ENCODE measurements around the gene TRMT2A.

The TRMT2A gene

DNA sequence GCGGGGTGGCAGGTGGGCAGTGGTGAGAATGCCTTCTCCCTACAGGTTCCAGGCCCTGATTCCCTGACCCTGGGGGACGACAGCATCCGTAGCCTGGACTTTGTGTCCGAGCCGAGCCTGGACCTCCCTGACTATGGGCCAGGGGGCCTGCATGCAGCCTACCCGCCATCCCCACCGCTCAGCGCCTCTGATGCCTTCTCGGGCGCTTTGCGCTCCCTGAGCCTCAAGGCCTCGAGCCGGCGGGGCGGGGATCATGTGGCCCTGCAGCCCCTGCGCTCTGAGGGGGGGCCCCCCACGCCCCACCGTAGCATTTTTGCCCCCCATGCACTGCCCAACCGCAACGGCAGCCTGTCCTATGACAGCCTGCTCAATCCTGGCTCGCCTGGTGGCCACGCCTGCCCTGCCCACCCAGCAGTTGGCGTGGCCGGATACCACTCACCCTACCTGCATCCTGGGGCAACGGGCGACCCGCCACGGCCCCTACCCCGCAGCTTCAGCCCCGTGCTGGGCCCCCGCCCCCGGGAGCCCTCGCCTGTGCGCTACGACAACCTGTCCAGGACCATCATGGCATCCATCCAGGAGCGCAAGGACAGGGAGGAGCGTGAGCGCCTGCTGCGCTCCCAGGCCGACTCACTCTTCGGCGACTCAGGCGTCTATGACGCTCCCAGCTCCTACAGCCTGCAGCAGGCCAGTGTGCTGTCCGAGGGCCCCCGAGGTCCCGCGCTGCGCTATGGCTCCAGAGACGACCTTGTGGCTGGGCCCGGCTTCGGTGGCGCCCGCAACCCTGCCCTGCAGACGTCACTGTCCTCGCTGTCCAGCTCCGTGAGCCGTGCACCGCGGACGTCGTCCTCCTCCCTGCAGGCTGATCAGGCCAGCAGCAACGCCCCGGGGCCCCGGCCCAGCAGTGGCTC lies 25.9 kb upstream of the TRMT2A start:
- in situ Hi-C loops (cut with MboI; ENCODE audit: low pct_unique_long_range_greater_than_20kb, low sequenced_read_pairs, unreplicated experiment), result no loop called here
- TF ChIP-seq, protein P1, sequence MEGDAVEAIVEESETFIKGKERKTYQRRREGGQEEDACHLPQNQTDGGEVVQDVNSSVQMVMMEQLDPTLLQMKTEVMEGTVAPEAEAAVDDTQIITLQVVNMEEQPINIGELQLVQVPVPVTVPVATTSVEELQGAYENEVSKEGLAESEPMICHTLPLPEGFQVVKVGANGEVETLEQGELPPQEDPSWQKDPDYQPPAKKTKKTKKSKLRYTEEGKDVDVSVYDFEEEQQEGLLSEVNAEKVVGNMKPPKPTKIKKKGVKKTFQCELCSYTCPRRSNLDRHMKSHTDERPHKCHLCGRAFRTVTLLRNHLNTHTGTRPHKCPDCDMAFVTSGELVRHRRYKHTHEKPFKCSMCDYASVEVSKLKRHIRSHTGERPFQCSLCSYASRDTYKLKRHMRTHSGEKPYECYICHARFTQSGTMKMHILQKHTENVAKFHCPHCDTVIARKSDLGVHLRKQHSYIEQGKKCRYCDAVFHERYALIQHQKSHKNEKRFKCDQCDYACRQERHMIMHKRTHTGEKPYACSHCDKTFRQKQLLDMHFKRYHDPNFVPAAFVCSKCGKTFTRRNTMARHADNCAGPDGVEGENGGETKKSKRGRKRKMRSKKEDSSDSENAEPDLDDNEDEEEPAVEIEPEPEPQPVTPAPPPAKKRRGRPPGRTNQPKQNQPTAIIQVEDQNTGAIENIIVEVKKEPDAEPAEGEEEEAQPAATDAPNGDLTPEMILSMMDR (IDR thresholded peaks at IDR 0.05; ENCODE audit: extremely low read depth, insufficient read depth, missing control alignments), result no peak
- DNase-seq (ENCODE audit: low spot score), result no peak

DNA sequence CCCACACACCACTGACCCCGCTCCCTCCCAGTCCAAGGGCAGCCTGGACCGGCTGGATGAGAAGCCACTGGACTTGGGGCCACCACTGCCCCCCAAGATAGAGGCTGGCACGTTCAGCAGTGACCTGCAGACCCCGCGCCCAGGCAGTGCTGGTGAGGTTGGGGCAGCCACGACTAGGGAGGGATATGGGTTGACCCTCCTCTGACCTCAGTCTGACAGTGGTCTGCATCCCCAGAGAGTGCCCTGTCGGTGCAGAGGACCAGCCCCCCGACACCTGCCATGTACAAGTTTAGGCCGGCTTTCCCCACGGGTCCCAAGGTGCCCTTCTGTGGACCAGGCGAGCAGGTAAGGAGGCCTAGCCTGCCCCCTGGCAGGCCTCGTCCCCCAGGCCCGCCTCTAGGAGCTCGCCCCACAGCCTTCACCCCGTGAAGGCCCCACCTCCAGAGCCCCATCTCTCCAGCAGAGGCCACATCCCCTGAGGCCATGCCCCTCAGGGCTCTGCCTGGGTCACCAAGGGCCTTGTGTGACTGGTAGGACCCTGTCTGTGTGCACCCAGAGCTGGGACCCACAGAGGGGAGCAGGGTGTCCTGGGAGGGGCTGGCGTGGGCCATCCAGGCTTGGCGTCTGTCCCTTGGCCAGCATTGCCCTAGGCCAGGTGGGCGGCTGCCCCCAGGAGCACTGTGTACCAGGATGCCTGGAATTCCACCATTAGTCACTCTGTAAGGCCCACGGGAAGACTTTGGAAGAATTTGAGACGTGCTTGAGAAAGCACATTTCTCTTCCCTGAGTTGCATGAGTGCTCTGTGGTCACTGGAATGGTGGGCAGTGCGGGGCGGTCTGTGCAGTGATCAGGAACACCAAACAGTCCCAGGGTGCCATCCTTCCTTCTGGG lies 24.4 kb upstream of the TRMT2A start:
- no peak for DNase-seq (ENCODE audit: low spot score)
- TF ChIP-seq, protein P1 (IDR thresholded peaks at IDR 0.05; ENCODE audit: extremely low read depth, insufficient read depth, missing control alignments), result no peak
- in situ Hi-C loops (cut with MboI; ENCODE audit: low pct_unique_long_range_greater_than_20kb, low sequenced_read_pairs, unreplicated experiment), result no loop called here

DNA sequence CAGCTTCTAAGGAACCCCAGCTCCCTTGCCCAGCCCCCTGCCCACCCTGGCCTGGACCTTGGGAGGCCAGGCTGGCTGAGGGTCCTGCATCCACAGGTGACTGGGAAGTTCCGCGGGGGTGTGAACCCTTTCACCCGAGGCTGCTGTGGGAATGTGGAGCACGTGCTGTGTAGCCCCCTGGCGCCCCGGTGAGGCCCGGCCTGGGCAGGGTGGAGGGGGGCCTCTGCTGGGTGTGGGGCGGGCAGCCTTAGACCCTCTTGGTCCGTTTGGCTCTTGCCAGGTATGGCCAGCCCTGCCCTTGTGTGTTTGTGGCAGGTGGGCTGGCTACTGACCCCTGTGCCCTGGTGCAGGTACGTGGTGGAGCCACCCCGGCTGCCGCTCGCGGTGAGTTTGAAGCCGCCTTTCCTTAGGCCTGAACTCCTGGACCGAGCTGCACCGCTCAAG lies 23.5 kb upstream of the TRMT2A start:
- TF ChIP-seq, protein P1 (IDR thresholded peaks at IDR 0.05; ENCODE audit: extremely low read depth, insufficient read depth, missing control alignments), result no peak
- no peak for DNase-seq (ENCODE audit: low spot score)
- in situ Hi-C loops (cut with MboI; ENCODE audit: low pct_unique_long_range_greater_than_20kb, low sequenced_read_pairs, unreplicated experiment), result no loop called here

DNA sequence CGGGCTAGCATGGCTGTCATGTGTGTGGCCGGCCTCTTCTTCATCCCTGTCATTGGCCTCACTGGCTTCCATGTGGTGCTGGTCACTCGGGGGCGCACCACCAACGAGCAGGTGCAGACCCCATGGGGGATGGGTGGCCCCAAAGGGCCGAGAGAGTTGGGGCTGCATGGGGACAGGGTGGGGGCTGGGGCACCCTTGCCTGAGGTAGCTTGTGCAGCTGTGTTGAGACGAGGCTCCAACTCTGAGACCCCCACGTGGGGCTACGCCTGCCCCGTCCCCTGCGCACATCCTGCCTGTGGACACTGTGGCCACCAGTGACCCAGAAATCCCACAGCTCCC lies 23.1 kb upstream of the TRMT2A start:
- in situ Hi-C loops (cut with MboI; ENCODE audit: low pct_unique_long_range_greater_than_20kb, low sequenced_read_pairs, unreplicated experiment), result no loop called here
- TF ChIP-seq, protein P1 (IDR thresholded peaks at IDR 0.05; ENCODE audit: extremely low read depth, insufficient read depth, missing control alignments), result no peak
- no peak for DNase-seq (ENCODE audit: low spot score)

DNA sequence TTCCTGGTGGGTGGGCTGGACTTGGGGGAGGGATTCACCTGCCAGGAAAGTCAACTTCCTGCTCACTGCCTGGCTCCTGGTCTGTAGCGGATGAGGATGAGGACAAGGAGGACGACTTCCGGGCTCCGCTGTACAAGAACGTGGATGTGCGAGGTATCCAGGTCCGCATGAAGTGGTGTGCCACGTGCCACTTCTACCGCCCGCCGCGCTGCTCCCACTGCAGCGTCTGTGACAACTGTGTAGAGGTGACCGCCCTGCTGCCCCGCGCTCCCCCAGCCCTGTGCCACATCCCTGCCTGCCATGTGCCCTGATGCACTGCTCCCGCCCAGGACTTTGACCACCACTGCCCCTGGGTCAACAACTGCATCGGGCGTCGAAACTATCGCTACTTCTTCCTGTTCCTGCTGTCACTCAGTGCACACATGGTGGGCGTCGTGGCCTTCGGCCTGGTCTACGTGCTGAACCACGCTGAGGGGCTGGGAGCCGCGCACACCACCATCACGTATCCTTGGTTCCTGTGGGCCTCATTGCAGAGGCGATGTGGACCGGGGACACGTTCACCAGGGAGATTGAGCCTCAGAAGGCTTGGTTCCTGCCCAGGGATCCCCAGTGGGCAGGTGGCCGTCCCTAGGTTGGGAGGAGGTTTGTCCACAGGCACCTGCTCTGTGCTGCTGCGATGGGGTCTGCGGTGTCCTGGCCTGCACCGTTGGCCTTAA lies 22.5 kb upstream of the TRMT2A start:
- in situ Hi-C loops (cut with MboI; ENCODE audit: low pct_unique_long_range_greater_than_20kb, low sequenced_read_pairs, unreplicated experiment), result no loop called here
- TF ChIP-seq, protein P1 (IDR thresholded peaks at IDR 0.05; ENCODE audit: extremely low read depth, insufficient read depth, missing control alignments), result no peak
- DNase-seq (ENCODE audit: low spot score), result no peak

DNA sequence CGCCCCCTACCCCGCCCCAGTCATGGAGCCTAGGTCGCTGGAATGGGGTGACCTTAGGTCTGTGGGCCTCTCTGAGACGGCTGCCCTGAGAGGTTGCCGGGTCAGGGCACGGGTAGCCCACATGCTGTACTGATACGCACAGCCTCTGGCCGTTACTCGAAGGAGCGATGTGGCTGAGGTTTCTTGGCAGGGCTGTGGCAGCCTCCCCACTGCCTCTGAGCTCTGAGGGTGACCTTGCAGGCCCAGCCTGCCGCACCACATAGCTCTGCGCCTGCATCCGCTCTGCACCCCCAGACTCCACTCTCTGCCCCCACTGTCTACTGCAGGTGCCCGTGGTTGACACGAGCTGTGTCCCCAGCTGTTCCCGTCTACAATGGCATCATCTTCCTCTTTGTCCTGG lies 21.8 kb upstream of the TRMT2A start:
- DNase-seq (ENCODE audit: low spot score), result no peak
- in situ Hi-C loops (cut with MboI; ENCODE audit: low pct_unique_long_range_greater_than_20kb, low sequenced_read_pairs, unreplicated experiment), result no loop called here
- TF ChIP-seq, protein P1 (IDR thresholded peaks at IDR 0.05; ENCODE audit: extremely low read depth, insufficient read depth, missing control alignments), result no peak

All from GM13977 (cell line).